ENCODE measurements around the gene PLAAT4.

- TF ChIP-seq POLR2A (IDR thresholded peaks at IDR 0.05) (no peak), EP300 (IDR thresholded peaks at IDR 0.05) (no peak), CTCF (IDR thresholded peaks at IDR 0.05) (no peak)
These were observed 19.5 kb upstream of the PLAAT4 start for GRCh38 chr11:63517156-63517555.

Data from ovary (tissue), 3 donors.